GM06990 (cell line): Measurements from ENCODE around the gene PMS1.

Experiments used
- DNase-seq: peaks from one replicate; pipeline ENCODE4 v3.0.0-alpha.2; 2011; ENCODE audit not compliant: insufficient read length; ENCODE audit errors: extremely low read depth
- H3K27me3 ChIP-seq: replicated peaks from 2 replicates; pipeline ENCODE4 v1.6.0; 2011; ENCODE audit warnings: low read length; ENCODE audit not compliant: control insufficient read depth, insufficient read depth
- H3K36me3 ChIP-seq: 2 replicates; pipeline ENCODE4 v1.5.1; 2011; ENCODE audit warnings: low read length; ENCODE audit not compliant: control insufficient read depth, insufficient read depth
- H3K4me3 ChIP-seq: replicated peaks from 2 replicates; pipeline ENCODE4 v1.5.1; 2011; ENCODE audit warnings: low read depth, mild to moderate bottlenecking, control low read depth, low read length
- TF ChIP-seq, protein P1 (sequence below): IDR thresholded peaks from 2 replicates; pipeline ENCODE4 v1.5.1; 2011; ENCODE audit warnings: low read length, control low read depth, mild to moderate bottlenecking, inconsistent platforms; ENCODE audit not compliant: insufficient read depth, poor library complexity, severe bottlenecking

The PMS1 gene

GRCh38 chr2:189837326-189837725, 53.1 kb downstream of the PMS1 start:
- TF ChIP-seq, protein P1, sequence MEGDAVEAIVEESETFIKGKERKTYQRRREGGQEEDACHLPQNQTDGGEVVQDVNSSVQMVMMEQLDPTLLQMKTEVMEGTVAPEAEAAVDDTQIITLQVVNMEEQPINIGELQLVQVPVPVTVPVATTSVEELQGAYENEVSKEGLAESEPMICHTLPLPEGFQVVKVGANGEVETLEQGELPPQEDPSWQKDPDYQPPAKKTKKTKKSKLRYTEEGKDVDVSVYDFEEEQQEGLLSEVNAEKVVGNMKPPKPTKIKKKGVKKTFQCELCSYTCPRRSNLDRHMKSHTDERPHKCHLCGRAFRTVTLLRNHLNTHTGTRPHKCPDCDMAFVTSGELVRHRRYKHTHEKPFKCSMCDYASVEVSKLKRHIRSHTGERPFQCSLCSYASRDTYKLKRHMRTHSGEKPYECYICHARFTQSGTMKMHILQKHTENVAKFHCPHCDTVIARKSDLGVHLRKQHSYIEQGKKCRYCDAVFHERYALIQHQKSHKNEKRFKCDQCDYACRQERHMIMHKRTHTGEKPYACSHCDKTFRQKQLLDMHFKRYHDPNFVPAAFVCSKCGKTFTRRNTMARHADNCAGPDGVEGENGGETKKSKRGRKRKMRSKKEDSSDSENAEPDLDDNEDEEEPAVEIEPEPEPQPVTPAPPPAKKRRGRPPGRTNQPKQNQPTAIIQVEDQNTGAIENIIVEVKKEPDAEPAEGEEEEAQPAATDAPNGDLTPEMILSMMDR = no peak
- H3K36me3 ChIP-seq = no peaks in the 10 kb centered on the region; the same call in 1 of the 2 replicates
- no peaks in the 10 kb centered on the region for H3K27me3 ChIP-seq
- no peak for DNase-seq
- no peak overlapping the region for H3K4me3 ChIP-seq

DNA sequence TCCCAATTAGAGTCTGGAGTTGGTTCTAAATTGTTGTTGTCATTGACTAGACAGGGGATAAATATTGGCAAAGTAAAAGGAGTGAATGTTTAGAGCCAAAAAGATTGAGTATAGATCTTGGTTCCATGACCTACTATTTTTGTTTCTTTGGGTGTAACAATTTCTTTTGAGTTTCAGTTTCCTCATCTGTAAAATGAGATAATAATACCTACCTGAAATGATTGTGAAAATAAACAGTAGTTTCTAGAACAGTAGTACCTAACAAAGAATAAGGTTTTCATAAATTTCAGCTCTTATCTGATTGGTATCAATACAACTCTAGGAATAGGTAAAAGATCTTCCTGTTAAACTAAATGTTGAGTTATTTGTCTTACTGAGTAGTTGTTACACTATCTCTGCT, 56.8 kb downstream of the PMS1 start:
- Histone ChIP-seq H3K27me3 (no peaks in the 10 kb centered on the region), H3K4me3 (no peak overlapping the region), H3K36me3 (no peaks in the 10 kb centered on the region; the same call in none of the 2 replicates)
- TF ChIP-seq, protein P1 = no peak
- DNase-seq = peak; percentile 6

- DNase-seq = no peak
- Histone ChIP-seq H3K36me3 (peaks cover 3% of the 10 kb centered on the region), H3K4me3 (no peak overlapping the region), H3K27me3 (no peaks in the 10 kb centered on the region)
- TF ChIP-seq, protein P1 = no peak
Observed at GRCh38 chr2:189848276-189848675, 64.0 kb downstream of the PMS1 start.

DNA sequence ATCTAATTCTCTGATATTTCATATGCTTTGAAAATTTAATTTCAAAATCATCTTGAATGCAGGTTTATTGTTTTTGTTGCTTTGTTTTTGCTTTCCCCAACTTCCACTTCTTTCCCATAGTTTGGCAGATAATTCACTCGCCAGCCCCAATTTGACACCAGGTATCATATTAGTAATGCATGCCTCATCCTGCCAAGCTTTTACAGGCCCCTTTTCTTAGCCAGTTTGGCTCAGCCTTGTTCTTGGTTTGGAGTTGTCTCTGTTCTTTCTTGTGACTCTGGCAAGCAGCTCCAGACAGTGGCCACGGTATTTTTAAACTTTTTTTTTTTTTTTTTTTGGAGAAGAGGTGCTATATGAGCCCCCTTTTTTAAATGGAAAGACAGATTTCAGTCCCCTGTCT, 65.3 kb downstream of the PMS1 start:
- TF ChIP-seq, protein P1 = no peak
- Histone ChIP-seq H3K27me3 (no peaks in the 10 kb centered on the region), H3K36me3 (peaks cover 3% of the 10 kb centered on the region), H3K4me3 (no peak overlapping the region)
- no peak for DNase-seq

DNA sequence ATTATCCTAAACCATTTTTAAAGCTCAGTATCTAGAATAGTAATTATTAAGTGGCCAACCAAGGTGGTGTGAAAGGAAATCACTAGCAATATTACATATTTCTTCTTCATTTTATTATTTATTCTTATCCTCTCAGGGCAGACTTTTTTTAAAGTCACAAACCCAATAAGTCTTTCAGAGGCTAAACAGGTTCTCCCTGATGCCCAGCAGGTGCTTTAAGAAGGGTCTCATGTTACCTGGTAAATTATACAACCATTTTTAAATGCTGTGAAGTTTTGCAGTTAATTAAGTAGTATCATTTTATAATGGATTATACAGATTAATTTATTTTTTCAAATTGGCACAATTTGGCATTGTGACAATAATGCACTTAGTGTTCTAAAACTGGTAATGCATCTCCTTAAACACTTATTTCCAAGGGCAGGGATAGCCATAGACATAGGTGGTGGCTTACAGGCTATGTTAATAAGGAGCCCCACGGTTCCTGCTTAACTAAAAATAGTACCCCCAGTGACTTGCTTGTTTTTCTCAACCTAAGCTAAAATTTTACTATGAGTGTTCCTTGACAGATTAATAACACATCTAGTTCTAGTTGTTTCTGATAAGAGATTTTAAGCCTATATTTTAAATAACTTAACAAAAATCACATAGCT, 67.0 kb downstream of the PMS1 start:
- TF ChIP-seq, protein P1 = no peak
- Histone ChIP-seq H3K27me3 (no peaks in the 10 kb centered on the region), H3K4me3 (no peak overlapping the region), H3K36me3 (peaks cover 3% of the 10 kb centered on the region)
- DNase-seq = no peak

DNA sequence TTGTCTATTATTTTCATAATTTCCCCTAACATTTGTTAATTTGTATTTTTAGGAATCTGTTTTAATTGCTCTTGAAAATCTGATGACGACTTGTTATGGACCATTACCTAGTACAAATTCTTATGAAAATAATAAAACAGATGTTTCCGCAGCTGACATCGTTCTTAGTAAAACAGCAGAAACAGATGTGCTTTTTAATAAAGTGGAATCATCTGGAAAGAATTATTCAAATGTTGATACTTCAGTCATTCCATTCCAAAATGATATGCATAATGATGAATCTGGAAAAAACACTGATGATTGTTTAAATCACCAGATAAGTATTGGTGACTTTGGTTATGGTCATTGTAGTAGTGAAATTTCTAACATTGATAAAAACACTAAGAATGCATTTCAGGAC, 69.9 kb downstream of the PMS1 start:
- H3K36me3 ChIP-seq = no peaks in the 10 kb centered on the region
- no peak overlapping the region for H3K4me3 ChIP-seq
- DNase-seq = no peak
- no peaks in the 10 kb centered on the region for H3K27me3 ChIP-seq
- TF ChIP-seq, protein P1 = no peak
